Gastrocnemius medialis (tissue), 4 donors: ENCODE data around the gene NTM.

ENCODE experiments used
- CTCF ChIP-seq, 5 experiments: fragments of 450-650 bp in 3 of 5; fragments of 200-600 bp in 2 of 5; sonication (generic) in 2 of 5; IDR thresholded peaks in 4 of 5; conservative IDR thresholded peaks in 1 of 5; 1 replicate in 4 of 5; 2 replicates in 1 of 5; pipeline ENCODE4 v1.5.1; 2016 to 2019; ENCODE audit warnings: antibody characterized with exemption in 5 of 5, mild to moderate bottlenecking in 3 of 5, moderate library complexity in 3 of 5
- POLR2A ChIP-seq, 2 donors: fragments of 450-650 bp; IDR thresholded peaks; one replicate each; pipeline ENCODE4 v1.6.1; 2017; ENCODE audit warnings: antibody characterized with exemption in 2 of 2, mild to moderate bottlenecking in 2 of 2, moderate library complexity in 2 of 2

- TF ChIP-seq CTCF (IDR thresholded peaks at IDR 0.05 in 4 of 5, conservative IDR thresholded peaks at IDR 0.05 in 1 of 5) (no peak), POLR2A (IDR thresholded peaks at IDR 0.05) (no peak)
These were observed 227.9 kb downstream of the NTM start for GRCh38 chr11:131598305-131598704.
